Astrocyte of the spinal cord (primary cell): ENCODE data around the gene GPRIN1.
A peak's percentile ranks its signal among the peaks of the same experiment; 100 is the strongest.

ENCODE experiments used
- DNase-seq: peaks from one replicate; pipeline ENCODE4 v3.0.0; 2011; ENCODE audit warnings: low read depth, low spot score
- H3K4me3 ChIP-seq: 2 replicates; pipeline ENCODE4 v1.5.1; 2011; ENCODE audit warnings: low read depth, mild to moderate bottlenecking, low read length, moderate library complexity
- in situ Hi-C: cut with HindIII; loops from 2 replicates; pipeline ENCODE4 v1.10.0; 2017; ENCODE audit warnings: low sequenced_read_pairs
- TF ChIP-seq, protein P1 (sequence below): IDR thresholded peaks from 2 replicates; pipeline ENCODE4 v1.5.1; 2012; ENCODE audit warnings: low read depth, mild to moderate bottlenecking, low read length, inconsistent platforms

The GPRIN1 gene

GRCh38 chr5:176637556-176637955 lies 27.6 kb upstream of the GPRIN1 start:
- H3K4me3 ChIP-seq = no peak overlapping the region
- DNase-seq = no peak
- TF ChIP-seq, protein P1, sequence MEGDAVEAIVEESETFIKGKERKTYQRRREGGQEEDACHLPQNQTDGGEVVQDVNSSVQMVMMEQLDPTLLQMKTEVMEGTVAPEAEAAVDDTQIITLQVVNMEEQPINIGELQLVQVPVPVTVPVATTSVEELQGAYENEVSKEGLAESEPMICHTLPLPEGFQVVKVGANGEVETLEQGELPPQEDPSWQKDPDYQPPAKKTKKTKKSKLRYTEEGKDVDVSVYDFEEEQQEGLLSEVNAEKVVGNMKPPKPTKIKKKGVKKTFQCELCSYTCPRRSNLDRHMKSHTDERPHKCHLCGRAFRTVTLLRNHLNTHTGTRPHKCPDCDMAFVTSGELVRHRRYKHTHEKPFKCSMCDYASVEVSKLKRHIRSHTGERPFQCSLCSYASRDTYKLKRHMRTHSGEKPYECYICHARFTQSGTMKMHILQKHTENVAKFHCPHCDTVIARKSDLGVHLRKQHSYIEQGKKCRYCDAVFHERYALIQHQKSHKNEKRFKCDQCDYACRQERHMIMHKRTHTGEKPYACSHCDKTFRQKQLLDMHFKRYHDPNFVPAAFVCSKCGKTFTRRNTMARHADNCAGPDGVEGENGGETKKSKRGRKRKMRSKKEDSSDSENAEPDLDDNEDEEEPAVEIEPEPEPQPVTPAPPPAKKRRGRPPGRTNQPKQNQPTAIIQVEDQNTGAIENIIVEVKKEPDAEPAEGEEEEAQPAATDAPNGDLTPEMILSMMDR = no peak
- in situ Hi-C loops = no loop called here

DNA sequence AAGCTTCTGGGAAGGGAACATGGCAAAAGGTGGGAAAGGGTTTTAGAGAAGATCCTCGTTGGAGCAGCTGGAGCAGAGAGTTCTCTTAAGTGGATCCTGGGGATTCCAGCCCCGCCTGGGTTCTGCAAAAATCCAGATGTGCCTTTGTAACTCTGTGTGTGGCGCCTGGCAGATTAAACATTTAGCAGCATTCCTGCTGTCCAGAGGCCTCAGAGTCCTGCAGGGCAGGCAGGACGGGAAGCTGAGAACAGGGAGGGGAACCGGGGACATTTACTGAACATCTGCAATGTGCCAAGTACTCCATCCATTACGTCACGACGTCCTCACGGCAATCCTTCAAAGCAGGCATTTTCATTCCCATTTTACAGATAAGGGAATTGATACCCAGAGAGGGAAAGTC lies 26.5 kb upstream of the GPRIN1 start:
- in situ Hi-C loops = no loop called here
- TF ChIP-seq, protein P1 = no peak
- no peak overlapping the region for H3K4me3 ChIP-seq
- DNase-seq = no peak

GRCh38 chr5:176633598-176633997 lies 23.6 kb upstream of the GPRIN1 start:
- H3K4me3 ChIP-seq = no peak overlapping the region
- TF ChIP-seq, protein P1 = no peak
- DNase-seq = no peak
- in situ Hi-C loops = no loop called here

- TF ChIP-seq, protein P1 = no peak
- no peak overlapping the region for H3K4me3 ChIP-seq
- in situ Hi-C loops = no loop called here
- DNase-seq = no peak
Observed at GRCh38 chr5:176632745-176633144, 22.8 kb upstream of the GPRIN1 start.

GRCh38 chr5:176631383-176632200 lies 21.6 kb upstream of the GPRIN1 start:
- in situ Hi-C loops = no loop called here
- TF ChIP-seq, protein P1 = no peak
- DNase-seq = no peak
- H3K4me3 ChIP-seq = no peak overlapping the region

- in situ Hi-C loops = no loop called here
- peak; percentile 22 for DNase-seq
- H3K4me3 ChIP-seq = peak overlapping the region; percentile 28
- TF ChIP-seq, protein P1 = no peak
Observed at GRCh38 chr5:176630681-176631222, 20.8 kb upstream of the GPRIN1 start.
